Left lung (tissue), 10 donors: ENCODE results near the gene DDX41. TPM values are rescaled to one million over a fixed set of nuclear protein-coding genes. Genes with fewer than 3 reads are reported as not detected.

ENCODE experiments used
- ATAC-seq: fragments of 200-7000 bp; cut with Tn5 transposase; one replicate; pipeline ENCODE4 v1.9.1; 2020; ENCODE audit warnings: moderate library complexity
- DNase-seq, 4 donors: peaks; one replicate each; pipeline ENCODE4 v3.0.0-alpha.2; 2013 to 2020
- H3K27ac ChIP-seq, 2 donors: fragments of 200-600 bp; sonication (generic) in 1 of 2; one replicate each; pipeline versions ENCODE4 v1.5.0 to v1.8.0; 2020 to 2021
- H3K27me3 ChIP-seq, 2 donors: fragments of 200-600 bp; sonication (generic) in 1 of 2; one replicate each; pipeline versions ENCODE4 v1.5.0 to v1.8.0; 2020 to 2021
- H3K36me3 ChIP-seq, 2 donors: fragments of 200-600 bp; sonication (generic) in 1 of 2; one replicate each; pipeline versions ENCODE4 v1.5.0 to v1.8.0; 2020 to 2021
- H3K4me1 ChIP-seq, 2 donors: fragments of 200-600 bp; one replicate each; pipeline ENCODE4 v1.8.0; 2021
- H3K4me3 ChIP-seq, 2 donors: fragments of 200-600 bp; sonication (generic) in 1 of 2; one replicate each; pipeline versions ENCODE4 v1.5.0 to v1.8.0; 2020 to 2021; ENCODE audit warnings: mild to moderate bottlenecking in 1 of 2
- H3K9me3 ChIP-seq, 2 donors: fragments of 200-600 bp; sonication (generic) in 1 of 2; one replicate each; pipeline versions ENCODE4 v1.5.0 to v1.8.0; 2020 to 2021
- intact Hi-C, 2 donors: fragments of 100-400 bp; cut with DNase I; formaldehyde crosslinking; loops; one replicate each; pipeline versions ENCODE4 v1.11.2 to v1.14.2; 2022
- polyA plus RNA-seq, 6 donors: library from polyadenylated mRNA; unstranded; fragments of 120-200 nt; gene quantifications; one replicate each; pipeline ENCODE4 v1.2.1, GENCODE V29; 2013; ENCODE audit not compliant: insufficient read length in 6 of 6
- total RNA-seq, 2 donors: library from RNA; stranded (reverse); fragmentation: NEBNext Ultra II Directional; extraction: Animal tissue kit (Norgen Biotek cat#: 25700); gene quantifications; one replicate each; pipeline ENCODE4 v1.2.1, GENCODE V29; 2021
- TF ChIP-seq, protein P1 (sequence below), 2 donors: fragments of 200-600 bp; sonication (generic) in 1 of 2; IDR thresholded peaks; one replicate each; pipeline versions ENCODE4 v1.5.0 to v1.8.0; 2021; ENCODE audit warnings: antibody characterized with exemption in 2 of 2
- donor health status: DM: no; HTN: yes; CAD: no.
- donor health status: DM: no; HTN: no; CAD: no.

Gene DDX41
- total and polyA plus RNA-seq, 8 donors, result 65.9 to 90.2 (median 81.9) TPM

DNA sequence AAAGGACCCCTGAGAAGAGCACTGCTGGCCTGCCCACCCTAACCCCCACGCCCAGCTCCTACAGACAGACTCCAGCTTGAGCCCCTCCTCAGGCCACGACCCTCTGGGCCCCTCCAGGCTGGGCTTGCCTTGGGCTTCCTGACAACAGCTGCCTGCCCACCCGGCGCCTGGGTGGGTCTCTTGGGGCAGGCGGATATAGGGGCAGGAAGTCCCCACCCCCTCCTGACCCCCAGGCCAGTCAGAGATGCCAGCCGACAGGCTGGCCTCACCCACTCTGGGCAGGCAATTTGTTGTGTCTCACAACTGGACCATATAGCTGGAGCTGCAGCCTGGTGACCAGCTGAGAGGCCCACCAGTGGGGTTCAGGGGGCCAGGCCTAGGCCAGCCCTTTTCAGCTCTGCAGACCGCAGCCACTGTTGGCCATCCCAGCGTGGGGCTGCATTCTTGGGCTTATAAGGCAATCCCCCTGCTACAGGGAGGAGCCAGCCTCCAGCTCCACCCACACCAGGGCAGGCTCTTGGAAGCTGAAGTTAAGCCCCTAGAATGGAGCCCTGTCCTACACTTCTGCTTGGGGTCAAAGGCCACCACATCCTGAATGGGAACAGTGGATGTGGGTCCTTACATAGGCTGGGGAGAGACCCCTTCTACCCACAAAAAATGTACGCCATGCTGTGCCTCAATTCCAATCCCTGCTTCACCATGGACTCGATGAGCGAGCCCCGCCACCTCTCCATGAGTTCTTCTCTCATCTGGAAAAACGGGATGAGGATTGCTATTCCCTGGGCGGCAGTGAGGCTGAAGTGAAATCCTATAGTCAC is 21.3 kb downstream of the DDX41 start:
- H3K9me3 ChIP-seq, result no peaks in the 10 kb centered on the region
- intact Hi-C loops, result no loop called here
- TF ChIP-seq, protein P1, sequence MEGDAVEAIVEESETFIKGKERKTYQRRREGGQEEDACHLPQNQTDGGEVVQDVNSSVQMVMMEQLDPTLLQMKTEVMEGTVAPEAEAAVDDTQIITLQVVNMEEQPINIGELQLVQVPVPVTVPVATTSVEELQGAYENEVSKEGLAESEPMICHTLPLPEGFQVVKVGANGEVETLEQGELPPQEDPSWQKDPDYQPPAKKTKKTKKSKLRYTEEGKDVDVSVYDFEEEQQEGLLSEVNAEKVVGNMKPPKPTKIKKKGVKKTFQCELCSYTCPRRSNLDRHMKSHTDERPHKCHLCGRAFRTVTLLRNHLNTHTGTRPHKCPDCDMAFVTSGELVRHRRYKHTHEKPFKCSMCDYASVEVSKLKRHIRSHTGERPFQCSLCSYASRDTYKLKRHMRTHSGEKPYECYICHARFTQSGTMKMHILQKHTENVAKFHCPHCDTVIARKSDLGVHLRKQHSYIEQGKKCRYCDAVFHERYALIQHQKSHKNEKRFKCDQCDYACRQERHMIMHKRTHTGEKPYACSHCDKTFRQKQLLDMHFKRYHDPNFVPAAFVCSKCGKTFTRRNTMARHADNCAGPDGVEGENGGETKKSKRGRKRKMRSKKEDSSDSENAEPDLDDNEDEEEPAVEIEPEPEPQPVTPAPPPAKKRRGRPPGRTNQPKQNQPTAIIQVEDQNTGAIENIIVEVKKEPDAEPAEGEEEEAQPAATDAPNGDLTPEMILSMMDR (IDR thresholded peaks at IDR 0.05), result no peak
- H3K4me1 ChIP-seq, result peaks cover 36 to 77% of the 10 kb centered on the region in 2 donors
- H3K27ac ChIP-seq, result peak overlapping the region; percentile 91 to 92
- H3K27me3 ChIP-seq, result peaks cover 0 to 10% of the 10 kb centered on the region in 2 donors
- H3K36me3 ChIP-seq, result peaks cover 0 to 28% of the 10 kb centered on the region in 2 donors
- H3K4me3 ChIP-seq, result peak overlapping the region in 1 of 2 donors; percentile 73
- DNase-seq (peak in 3 of 4 donors; percentile 66 to 85 (median 77)), ATAC-seq (peak; percentile 4)

DNA sequence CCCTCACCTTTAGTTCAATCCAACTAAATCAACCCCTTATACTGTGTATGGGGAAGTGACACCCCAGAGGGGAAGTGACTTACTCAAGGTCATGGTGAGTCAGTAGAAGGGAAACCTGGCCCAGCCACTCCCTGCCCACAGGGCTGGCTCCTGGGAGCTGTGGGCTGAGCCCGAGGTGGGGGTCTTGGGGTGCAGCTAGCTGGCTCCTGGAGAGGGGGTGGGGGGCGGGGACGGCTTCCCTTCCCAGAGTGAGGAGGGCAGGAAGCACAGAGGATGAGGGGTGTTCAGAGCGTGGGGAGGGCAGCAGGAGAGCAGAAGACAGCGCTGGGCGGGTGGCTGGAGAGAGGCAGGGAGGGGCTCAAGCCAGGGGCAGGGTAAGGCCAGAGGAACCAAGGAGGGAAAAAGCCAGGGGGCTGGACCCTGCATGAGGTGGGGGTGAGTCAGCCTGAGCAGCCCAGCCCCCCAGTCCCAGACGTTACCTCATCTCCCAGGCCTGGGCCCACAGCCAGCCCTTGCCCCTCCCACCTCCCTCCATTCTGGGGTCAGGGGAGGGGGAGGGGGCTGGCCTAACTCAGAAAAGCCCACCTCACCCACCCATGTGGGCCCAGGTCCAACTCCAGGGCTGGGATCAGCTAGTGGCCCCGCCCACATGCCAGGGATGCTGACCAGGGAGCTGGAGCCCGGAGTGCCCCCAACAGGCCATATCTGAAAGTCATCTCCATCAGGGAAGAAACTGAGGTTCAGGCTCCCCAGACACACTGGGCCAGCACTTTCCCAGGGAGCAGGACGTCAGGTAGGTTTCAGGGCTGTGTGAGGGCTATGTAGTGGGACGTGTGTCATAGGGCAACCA is 22.2 kb downstream of the DDX41 start:
- Histone ChIP-seq H3K4me3 (peak overlapping the region in 1 of 2 donors; percentile 73), H3K27me3 (peaks cover 0 to 10% of the 10 kb centered on the region in 2 donors), H3K27ac (peak overlapping the region; percentile 91 to 92), H3K4me1 (peaks cover 36 to 76% of the 10 kb centered on the region in 2 donors), H3K9me3 (no peaks in the 10 kb centered on the region), H3K36me3 (peaks cover 0 to 37% of the 10 kb centered on the region in 2 donors)
- TF ChIP-seq, protein P1 (IDR thresholded peaks at IDR 0.05), result no peak
- DNase-seq (peak in 3 of 4 donors; percentile 79 to 88 (median 86)), ATAC-seq (peak; percentile 15)
- intact Hi-C loops, result no loop called here

DNA sequence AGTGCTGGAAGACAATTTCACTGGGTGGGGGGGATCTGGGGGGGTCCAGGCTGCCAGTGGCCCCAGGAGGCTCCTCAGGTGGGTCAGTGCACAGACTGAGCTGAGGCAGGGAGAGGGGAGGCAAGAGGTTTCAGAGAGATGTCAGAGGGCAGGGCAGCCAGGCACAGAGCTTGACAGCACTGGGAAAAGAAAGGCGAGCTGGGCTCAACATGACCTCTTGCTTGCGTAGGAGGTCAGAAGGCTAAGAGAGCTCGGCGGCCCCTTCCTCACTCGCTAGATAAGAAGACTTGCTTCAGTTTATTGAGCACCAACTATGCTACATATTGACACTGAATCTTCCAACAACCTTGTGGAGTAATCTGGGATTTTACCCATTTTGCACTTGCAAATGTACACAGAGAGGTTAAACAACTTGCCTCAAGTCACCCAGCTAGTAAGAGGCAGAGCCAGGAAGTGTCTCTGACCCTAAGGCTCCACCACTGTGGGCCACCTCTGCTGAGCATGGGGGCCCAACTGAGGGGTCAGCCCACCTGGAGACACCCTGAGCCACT is 22.9 kb downstream of the DDX41 start:
- Histone ChIP-seq H3K9me3 (no peaks in the 10 kb centered on the region), H3K27me3 (peaks cover 0 to 9% of the 10 kb centered on the region in 2 donors), H3K36me3 (peaks cover 0 to 44% of the 10 kb centered on the region in 2 donors), H3K4me3 (peak overlapping the region in 1 of 2 donors; percentile 73), H3K4me1 (peaks cover 36 to 73% of the 10 kb centered on the region in 2 donors), H3K27ac (peak overlapping the region; percentile 91 to 92)
- TF ChIP-seq, protein P1 (IDR thresholded peaks at IDR 0.05), result no peak
- DNase-seq, result no peak
- no peak for ATAC-seq
- intact Hi-C loops, result no loop called here

DNA sequence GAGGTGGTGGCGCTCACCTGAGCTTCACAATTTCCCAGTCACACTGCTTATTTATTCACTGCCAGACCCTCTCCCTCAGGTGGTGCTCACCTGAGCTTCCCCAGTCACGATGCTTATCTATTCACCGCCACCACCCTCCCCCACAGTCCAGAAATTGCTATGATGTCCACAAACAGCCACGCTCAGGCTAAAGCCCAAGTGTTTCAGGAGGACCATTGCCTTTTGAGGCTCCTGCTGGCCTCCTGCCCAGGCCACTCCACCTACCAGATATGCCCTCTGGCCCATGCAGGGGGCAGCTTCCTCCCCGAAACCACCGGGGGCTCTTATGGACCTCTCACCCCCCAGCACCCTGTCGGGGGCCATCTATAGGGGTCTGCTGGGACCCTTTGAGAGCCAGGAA is 23.9 kb downstream of the DDX41 start:
- H3K27me3 ChIP-seq, result no peaks in the 10 kb centered on the region
- peaks cover 32 to 63% of the 10 kb centered on the region in 2 donors for H3K4me1 ChIP-seq
- peak overlapping the region in 1 of 2 donors; percentile 92 for H3K27ac ChIP-seq
- TF ChIP-seq, protein P1 (IDR thresholded peaks at IDR 0.05), result no peak
- ATAC-seq (no peak), DNase-seq (no peak)
- no peaks in the 10 kb centered on the region for H3K9me3 ChIP-seq
- no peak overlapping the region for H3K4me3 ChIP-seq
- H3K36me3 ChIP-seq, result peaks cover 0 to 54% of the 10 kb centered on the region in 2 donors
- intact Hi-C loops, result no loop called here
